Neuronal stem cell (in vitro differentiated cells): ENCODE measurements around the gene CLTCL1.

Source experiments
- DNase-seq: peaks from one replicate; pipeline ENCODE4 v3.0.0-alpha.2; 2013; ENCODE audit warnings: low spot score
- H2AFZ ChIP-seq: one replicate; pipeline ENCODE4 v1.6.1; 2013; ENCODE audit warnings: mild to moderate bottlenecking, low read length, inconsistent platforms
- H2AK5ac ChIP-seq: 2 replicates; pipeline ENCODE4 v1.6.1; 2013; ENCODE audit warnings: low read depth, mild to moderate bottlenecking, inconsistent platforms, low read length, moderate library complexity, mixed read lengths
- H2BK120ac ChIP-seq: 2 replicates; pipeline ENCODE4 v1.6.1; 2013; ENCODE audit warnings: low read depth, mild to moderate bottlenecking, inconsistent platforms, low read length, moderate library complexity, mixed read lengths
- H2BK12ac ChIP-seq: one replicate; pipeline ENCODE4 v1.6.1; 2013; ENCODE audit warnings: low read length, inconsistent platforms
- H2BK15ac ChIP-seq: 2 replicates; pipeline ENCODE4 v1.6.1; 2013; ENCODE audit warnings: mild to moderate bottlenecking, low read length, inconsistent platforms, mixed read lengths
- H2BK5ac ChIP-seq: one replicate; pipeline ENCODE4 v1.6.1; 2013; ENCODE audit warnings: inconsistent platforms, mild to moderate bottlenecking, low read length, moderate library complexity
- H3K14ac ChIP-seq: one replicate; pipeline ENCODE4 v1.6.1; 2013; ENCODE audit warnings: low read length, inconsistent platforms
- H3K18ac ChIP-seq: 2 replicates; pipeline ENCODE4 v1.6.1; 2013; ENCODE audit warnings: low read length, inconsistent platforms
- H3K23ac ChIP-seq: 2 replicates; pipeline ENCODE4 v1.6.1; 2013; ENCODE audit warnings: low read depth, mild to moderate bottlenecking, mixed read lengths, low read length, inconsistent platforms; ENCODE audit not compliant: poor library complexity
- H3K27ac ChIP-seq: replicated peaks from 3 replicates; pipeline ENCODE4 v1.5.1; 2013; ENCODE audit warnings: low read length, inconsistent platforms
- H3K27me3 ChIP-seq, 3 experiments: 2 replicates each; pipeline ENCODE4 v1.6.1; 2013; ENCODE audit warnings: low read length in 3 of 3, mild to moderate bottlenecking in 2 of 3, inconsistent platforms in 1 of 3, low read depth in 1 of 3, mixed read lengths in 1 of 3, moderate library complexity in 1 of 3; ENCODE audit not compliant: control insufficient read depth in 3 of 3, insufficient read depth in 3 of 3
- H3K36me3 ChIP-seq, 2 donors: replicated peaks in 1 of 2; 2 replicates each; pipeline ENCODE4 v1.6.1; 2013; ENCODE audit warnings: low read length in 2 of 2; ENCODE audit not compliant: control insufficient read depth in 2 of 2, insufficient read depth in 2 of 2
- H3K4ac ChIP-seq: 2 replicates; pipeline ENCODE4 v1.6.1; 2013; ENCODE audit warnings: inconsistent platforms, mild to moderate bottlenecking, low read length, moderate library complexity
- H3K4me1 ChIP-seq, 2 donors: 1 replicate in 1 of 2; 2 replicates in 1 of 2; pipeline ENCODE4 v1.6.1; 2013; ENCODE audit warnings: low read length in 2 of 2, low read depth in 1 of 2; ENCODE audit not compliant: control insufficient read depth in 2 of 2, insufficient read depth in 1 of 2
- H3K4me2 ChIP-seq: one replicate; pipeline ENCODE4 v1.6.1; 2013; ENCODE audit warnings: mild to moderate bottlenecking, low read length, inconsistent platforms; ENCODE audit not compliant: insufficient read depth, poor library complexity, severe bottlenecking
- H3K4me3 ChIP-seq, 2 donors: 2 replicates each; pipeline ENCODE4 v1.5.1; 2013; ENCODE audit warnings: low read length in 2 of 2, mild to moderate bottlenecking in 2 of 2, inconsistent platforms in 1 of 2, moderate library complexity in 1 of 2
- H3K79me1 ChIP-seq: one replicate; pipeline ENCODE4 v1.6.1; 2013; ENCODE audit warnings: low read depth, mild to moderate bottlenecking, inconsistent platforms, low read length, moderate library complexity
- H3K9ac ChIP-seq: one replicate; pipeline ENCODE4 v1.6.1; 2013; ENCODE audit warnings: mild to moderate bottlenecking, low read depth, low read length, inconsistent platforms; ENCODE audit not compliant: poor library complexity
- H3K9me3 ChIP-seq, 2 donors: replicated peaks in 1 of 2; 2 replicates each; pipeline versions ENCODE3 to v1.6.1; 2013; ENCODE audit warnings: low read length in 2 of 2, mild to moderate bottlenecking in 2 of 2, inconsistent platforms in 1 of 2, low read depth in 1 of 2, mixed read lengths in 1 of 2, moderate library complexity in 1 of 2; ENCODE audit not compliant: control insufficient read depth in 2 of 2, insufficient read depth in 1 of 2
- H4K8ac ChIP-seq: one replicate; pipeline ENCODE4 v1.6.1; 2013; ENCODE audit warnings: low read depth, mild to moderate bottlenecking, inconsistent platforms, low read length, moderate library complexity
- H4K91ac ChIP-seq: one replicate; pipeline ENCODE4 v1.6.1; 2013; ENCODE audit warnings: low read length, low read depth, mild to moderate bottlenecking, inconsistent platforms; ENCODE audit not compliant: poor library complexity
- WGBS, 2 donors: extraction: QIAGEN DNeasy Blood & Tissue Kit; methylation state at CpG; one replicate each; pipeline ENCODE4 v1.1.7; 2013; ENCODE audit warnings: missing lambda C conversion rate in 2 of 2, mixed read lengths in 1 of 2; ENCODE audit not compliant: insufficient read length in 2 of 2, insufficient replicate concordance in 1 of 2; ENCODE audit errors: extremely low coverage in 2 of 2; 5-methylcytosine and 5-hydroxymethylcytosine counted together

Gene CLTCL1

DNA sequence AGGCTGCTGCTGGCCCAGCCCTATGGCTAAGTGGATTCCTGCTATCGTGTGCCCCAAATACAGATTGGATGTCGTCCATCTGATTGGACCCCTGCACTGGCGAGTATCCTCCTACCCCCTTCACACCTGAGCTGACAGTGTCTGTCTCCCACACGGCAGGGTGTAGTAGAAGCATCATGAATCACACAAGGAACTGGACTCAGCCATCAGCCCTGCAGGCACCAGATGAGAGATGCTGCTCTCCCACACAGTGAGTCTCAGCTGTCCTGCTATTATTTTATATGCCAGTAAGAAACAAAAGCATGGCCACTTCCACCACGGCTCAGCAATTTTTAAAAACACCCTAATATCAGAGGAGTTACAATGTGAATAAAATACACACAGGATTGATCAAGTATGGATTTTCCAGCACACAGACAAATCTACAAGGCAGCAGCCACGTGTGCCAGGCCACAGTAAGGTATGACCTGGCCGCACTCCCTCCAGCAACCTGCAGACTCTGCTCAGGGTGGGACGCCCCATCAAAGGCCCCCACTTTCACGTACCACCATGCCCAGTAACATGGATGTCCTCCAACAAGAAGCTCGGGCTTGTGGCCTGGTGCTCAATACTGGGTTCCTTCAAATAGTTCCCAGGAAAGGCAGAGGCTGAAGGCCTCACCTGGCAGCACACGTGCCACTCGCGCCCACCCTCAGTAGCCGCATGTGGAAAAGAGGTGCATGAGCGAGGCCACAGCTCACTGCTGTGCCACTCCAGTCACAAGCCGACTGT, 96.6 kb downstream of the CLTCL1 start:
- peaks cover 11 to 13% of the 10 kb centered on the region in 2 donors for H3K36me3 ChIP-seq

GRCh38 chr22:19193879-19194278, 97.6 kb downstream of the CLTCL1 start:
- H3K36me3 ChIP-seq: peaks cover 8 to 13% of the 10 kb centered on the region in 2 donors
- no peak overlapping the region for H4K8ac ChIP-seq
- H3K4me3 ChIP-seq: no peak overlapping the region
- no peak overlapping the region for H2BK15ac ChIP-seq
- no peak overlapping the region for H3K18ac ChIP-seq
- no peaks in the 10 kb centered on the region for H3K4me1 ChIP-seq
- no peak overlapping the region for H2BK5ac ChIP-seq
- no peak overlapping the region for H3K27ac ChIP-seq
- H2BK12ac ChIP-seq: no peak overlapping the region
- WGBS, 2 donors: no CpG with 5 or more reads among the region's 6 CpGs
- H3K9me3 ChIP-seq: peaks cover 0 to 4% of the 10 kb centered on the region in 2 donors
- H3K27me3 ChIP-seq: no peaks in the 10 kb centered on the region
- H2AK5ac ChIP-seq: no peak overlapping the region
- H2BK120ac ChIP-seq: no peak overlapping the region
- H4K91ac ChIP-seq: no peak overlapping the region
- H3K23ac ChIP-seq: no peak overlapping the region
- no peaks in the 10 kb centered on the region for H3K79me1 ChIP-seq
- no peak overlapping the region for H3K4ac ChIP-seq
- no peak overlapping the region for H3K9ac ChIP-seq
- no peak overlapping the region for H3K14ac ChIP-seq
- no peak overlapping the region for H2AFZ ChIP-seq
- no peak overlapping the region for H3K4me2 ChIP-seq
- no peak for DNase-seq

More for the DNA sequence above, 96.6 kb downstream of the CLTCL1 start:
- H3K4ac ChIP-seq: no peak overlapping the region
- no peaks in the 10 kb centered on the region for H3K4me1 ChIP-seq
- no peak overlapping the region for H3K18ac ChIP-seq
- no peaks in the 10 kb centered on the region for H3K27me3 ChIP-seq
- no peak overlapping the region for H3K23ac ChIP-seq
- H3K14ac ChIP-seq: no peak overlapping the region
- H2AK5ac ChIP-seq: no peak overlapping the region
- no peaks in the 10 kb centered on the region for H3K79me1 ChIP-seq
- no peak overlapping the region for H2BK12ac ChIP-seq
- no peak for DNase-seq
- no peak overlapping the region for H4K8ac ChIP-seq
- no peak overlapping the region for H2BK120ac ChIP-seq
- WGBS, 2 donors: no CpG with 5 or more reads among the region's 16 CpGs
- no peak overlapping the region for H4K91ac ChIP-seq
- H3K4me2 ChIP-seq: no peak overlapping the region
- no peak overlapping the region for H2BK15ac ChIP-seq
- no peak overlapping the region for H3K9ac ChIP-seq
- H3K4me3 ChIP-seq: no peak overlapping the region
- H3K27ac ChIP-seq: no peak overlapping the region
- no peak overlapping the region for H2BK5ac ChIP-seq
- peaks cover 0 to 4% of the 10 kb centered on the region in 2 donors for H3K9me3 ChIP-seq
- no peak overlapping the region for H2AFZ ChIP-seq

GRCh38 chr22:19187716-19188563, 103.6 kb downstream of the CLTCL1 start:
- Histone ChIP-seq H3K4me2 (no peak overlapping the region), H3K79me1 (no peaks in the 10 kb centered on the region), H3K36me3 (peaks cover 1 to 3% of the 10 kb centered on the region in 2 donors), H3K9me3 (no peaks in the 10 kb centered on the region), H3K18ac (no peak overlapping the region), H3K27me3 (no peaks in the 10 kb centered on the region), H3K14ac (peak overlapping the region; percentile 56), H2BK5ac (no peak overlapping the region), H3K4ac (no peak overlapping the region), H2BK12ac (no peak overlapping the region), H2BK15ac (no peak overlapping the region), H3K4me1 (no peaks in the 10 kb centered on the region), H3K23ac (no peak overlapping the region), H4K91ac (no peak overlapping the region), H3K27ac (no peak overlapping the region), H3K9ac (no peak overlapping the region), H4K8ac (no peak overlapping the region), H2BK120ac (no peak overlapping the region), H3K4me3 (peak overlapping the region in 1 of 2 donors; percentile 49), H2AFZ (no peak overlapping the region), H2AK5ac (no peak overlapping the region)
- no peak for DNase-seq
- no CpG with 5 or more reads among the region's 6 CpGs for WGBS, 2 donors
